Astrocyte of the cerebellum (primary cell): ENCODE measurements around the gene NHLRC4.
A peak's percentile ranks its signal among the peaks of the same experiment; 100 is the strongest.

Source experiments
- DNase-seq: peaks from one replicate; pipeline ENCODE4 v3.0.0-alpha.2; 2011; ENCODE audit warnings: low read depth
- H3K4me3 ChIP-seq: 2 replicates; pipeline ENCODE4 v1.5.1; 2011; ENCODE audit warnings: mild to moderate bottlenecking, low read depth, low read length, moderate library complexity
- in situ Hi-C: cut with HindIII; loops from 2 replicates; pipeline ENCODE4 v1.10.0; 2017; ENCODE audit warnings: low sequenced_read_pairs
- TF ChIP-seq, protein P1 (sequence below): IDR thresholded peaks from 2 replicates; pipeline ENCODE4 v1.5.1; 2012; ENCODE audit warnings: low read length, low read depth, moderate library complexity, mild to moderate bottlenecking; ENCODE audit errors: missing control alignments

NHLRC4 gene

GRCh38 chr16:598823-599739, 32.3 kb downstream of the NHLRC4 start:
- in situ Hi-C loops = no loop called here
- TF ChIP-seq, protein P1, sequence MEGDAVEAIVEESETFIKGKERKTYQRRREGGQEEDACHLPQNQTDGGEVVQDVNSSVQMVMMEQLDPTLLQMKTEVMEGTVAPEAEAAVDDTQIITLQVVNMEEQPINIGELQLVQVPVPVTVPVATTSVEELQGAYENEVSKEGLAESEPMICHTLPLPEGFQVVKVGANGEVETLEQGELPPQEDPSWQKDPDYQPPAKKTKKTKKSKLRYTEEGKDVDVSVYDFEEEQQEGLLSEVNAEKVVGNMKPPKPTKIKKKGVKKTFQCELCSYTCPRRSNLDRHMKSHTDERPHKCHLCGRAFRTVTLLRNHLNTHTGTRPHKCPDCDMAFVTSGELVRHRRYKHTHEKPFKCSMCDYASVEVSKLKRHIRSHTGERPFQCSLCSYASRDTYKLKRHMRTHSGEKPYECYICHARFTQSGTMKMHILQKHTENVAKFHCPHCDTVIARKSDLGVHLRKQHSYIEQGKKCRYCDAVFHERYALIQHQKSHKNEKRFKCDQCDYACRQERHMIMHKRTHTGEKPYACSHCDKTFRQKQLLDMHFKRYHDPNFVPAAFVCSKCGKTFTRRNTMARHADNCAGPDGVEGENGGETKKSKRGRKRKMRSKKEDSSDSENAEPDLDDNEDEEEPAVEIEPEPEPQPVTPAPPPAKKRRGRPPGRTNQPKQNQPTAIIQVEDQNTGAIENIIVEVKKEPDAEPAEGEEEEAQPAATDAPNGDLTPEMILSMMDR = no peak

DNA sequence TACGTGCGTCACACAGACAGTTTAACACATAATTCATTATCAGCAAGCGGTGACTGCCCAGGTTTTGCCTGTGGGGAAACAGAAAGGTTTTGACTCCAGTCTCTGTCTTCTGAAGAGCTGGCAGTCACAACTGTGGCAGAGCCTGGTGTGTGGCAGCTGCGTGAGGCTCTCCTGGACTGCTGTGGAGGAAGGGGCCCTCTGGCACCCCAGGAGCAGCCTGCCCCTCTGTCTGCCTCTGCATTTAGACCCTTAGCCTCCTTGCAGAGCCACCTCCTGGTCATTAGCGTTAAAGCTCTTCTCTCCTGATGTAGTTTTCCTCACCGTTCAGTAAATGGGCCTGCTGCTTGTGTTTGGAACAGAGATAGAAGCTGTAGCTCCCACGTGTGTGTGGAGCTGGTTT, 34.0 kb downstream of the NHLRC4 start:
- TF ChIP-seq, protein P1 = peak; percentile 50
- DNase-seq = no peak
- no peak overlapping the region for H3K4me3 ChIP-seq
- in situ Hi-C loops = no loop called here

More at GRCh38 chr16:598823-599739, 32.3 kb downstream of the NHLRC4 start:
- DNase-seq = no peak
- H3K4me3 ChIP-seq = no peak overlapping the region

GRCh38 chr16:603933-604332, 37.1 kb downstream of the NHLRC4 start:
- no peak overlapping the region for H3K4me3 ChIP-seq
- TF ChIP-seq, protein P1 = no peak
- in situ Hi-C loops = no loop called here
- no peak for DNase-seq

GRCh38 chr16:606656-607307, 40.0 kb downstream of the NHLRC4 start:
- TF ChIP-seq, protein P1 = no peak
- no peak overlapping the region for H3K4me3 ChIP-seq
- in situ Hi-C loops = no loop called here
- DNase-seq = no peak

- TF ChIP-seq, protein P1 = no peak
- DNase-seq = no peak
- in situ Hi-C loops = no loop called here
- H3K4me3 ChIP-seq = no peak overlapping the region
Measured at GRCh38 chr16:608019-608418, 41.2 kb downstream of the NHLRC4 start.

GRCh38 chr16:609316-609715, 42.5 kb downstream of the NHLRC4 start:
- no peak for DNase-seq
- no peak overlapping the region for H3K4me3 ChIP-seq
- in situ Hi-C loops = no loop called here
- TF ChIP-seq, protein P1 = no peak
